Panc1 (cell line): ENCODE measurements around the gene COLEC11.

Experiments
- CTCF ChIP-seq: fragments of 450-650 bp; IDR thresholded peaks from 2 replicates; pipeline ENCODE4 v1.5.1; 2017; ENCODE audit warnings: mild to moderate bottlenecking
- POLR2AphosphoS5 ChIP-seq: IDR thresholded peaks from 2 replicates; pipeline ENCODE4 v1.6.1; 2012; ENCODE audit warnings: mild to moderate bottlenecking, low read depth, low read length, moderate library complexity
- REST ChIP-seq, 2 experiments: IDR thresholded peaks; 2 replicates each; pipeline ENCODE4 v1.6.1; 2011 to 2012; ENCODE audit warnings: low read depth in 2 of 2, control low read depth in 1 of 2, low read length in 1 of 2, mild to moderate bottlenecking in 1 of 2, moderate library complexity in 1 of 2; ENCODE audit not compliant: insufficient read depth in 1 of 2
- SIN3A ChIP-seq: IDR thresholded peaks from 2 replicates; pipeline ENCODE4 v1.6.1; 2012; ENCODE audit warnings: low read depth, mild to moderate bottlenecking, low read length, moderate library complexity, borderline replicate concordance; ENCODE audit not compliant: insufficient read depth

GRCh38 chr2:3648652-3649177 is 53.8 kb downstream of the COLEC11 start:
- TF ChIP-seq CTCF, result no peak
- TF ChIP-seq REST (IDR thresholded peaks at IDR 0.05; ENCODE audit: insufficient read depth in 1 of 2, low read depth in 2 of 2, low read length in 1 of 2), result no peak
- TF ChIP-seq SIN3A, result no peak
- TF ChIP-seq POLR2AphosphoS5, result no peak
